ENCODE data around the gene MEGF6.
A peak's percentile ranks its signal among the peaks of the same experiment; 100 is the strongest.

Gene MEGF6

GRCh38 chr1:3566951-3567804, 44.1 kb downstream of the MEGF6 start:
- TF ChIP-seq, protein P1, sequence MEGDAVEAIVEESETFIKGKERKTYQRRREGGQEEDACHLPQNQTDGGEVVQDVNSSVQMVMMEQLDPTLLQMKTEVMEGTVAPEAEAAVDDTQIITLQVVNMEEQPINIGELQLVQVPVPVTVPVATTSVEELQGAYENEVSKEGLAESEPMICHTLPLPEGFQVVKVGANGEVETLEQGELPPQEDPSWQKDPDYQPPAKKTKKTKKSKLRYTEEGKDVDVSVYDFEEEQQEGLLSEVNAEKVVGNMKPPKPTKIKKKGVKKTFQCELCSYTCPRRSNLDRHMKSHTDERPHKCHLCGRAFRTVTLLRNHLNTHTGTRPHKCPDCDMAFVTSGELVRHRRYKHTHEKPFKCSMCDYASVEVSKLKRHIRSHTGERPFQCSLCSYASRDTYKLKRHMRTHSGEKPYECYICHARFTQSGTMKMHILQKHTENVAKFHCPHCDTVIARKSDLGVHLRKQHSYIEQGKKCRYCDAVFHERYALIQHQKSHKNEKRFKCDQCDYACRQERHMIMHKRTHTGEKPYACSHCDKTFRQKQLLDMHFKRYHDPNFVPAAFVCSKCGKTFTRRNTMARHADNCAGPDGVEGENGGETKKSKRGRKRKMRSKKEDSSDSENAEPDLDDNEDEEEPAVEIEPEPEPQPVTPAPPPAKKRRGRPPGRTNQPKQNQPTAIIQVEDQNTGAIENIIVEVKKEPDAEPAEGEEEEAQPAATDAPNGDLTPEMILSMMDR (IDR thresholded peaks at IDR 0.05), result no peak
- DNase-seq (ENCODE audit: low spot score), result no peak
- no peak overlapping the region for H3K4me3 ChIP-seq
- H3K27ac ChIP-seq, result no peak overlapping the region

- no peak overlapping the region for H3K4me3 ChIP-seq
- H3K27ac ChIP-seq, result no peak overlapping the region
- TF ChIP-seq, protein P1 (IDR thresholded peaks at IDR 0.05), result no peak
- no peak for DNase-seq (ENCODE audit: low spot score)
Observed at GRCh38 chr1:3566003-3566885, 45.1 kb downstream of the MEGF6 start.

DNA sequence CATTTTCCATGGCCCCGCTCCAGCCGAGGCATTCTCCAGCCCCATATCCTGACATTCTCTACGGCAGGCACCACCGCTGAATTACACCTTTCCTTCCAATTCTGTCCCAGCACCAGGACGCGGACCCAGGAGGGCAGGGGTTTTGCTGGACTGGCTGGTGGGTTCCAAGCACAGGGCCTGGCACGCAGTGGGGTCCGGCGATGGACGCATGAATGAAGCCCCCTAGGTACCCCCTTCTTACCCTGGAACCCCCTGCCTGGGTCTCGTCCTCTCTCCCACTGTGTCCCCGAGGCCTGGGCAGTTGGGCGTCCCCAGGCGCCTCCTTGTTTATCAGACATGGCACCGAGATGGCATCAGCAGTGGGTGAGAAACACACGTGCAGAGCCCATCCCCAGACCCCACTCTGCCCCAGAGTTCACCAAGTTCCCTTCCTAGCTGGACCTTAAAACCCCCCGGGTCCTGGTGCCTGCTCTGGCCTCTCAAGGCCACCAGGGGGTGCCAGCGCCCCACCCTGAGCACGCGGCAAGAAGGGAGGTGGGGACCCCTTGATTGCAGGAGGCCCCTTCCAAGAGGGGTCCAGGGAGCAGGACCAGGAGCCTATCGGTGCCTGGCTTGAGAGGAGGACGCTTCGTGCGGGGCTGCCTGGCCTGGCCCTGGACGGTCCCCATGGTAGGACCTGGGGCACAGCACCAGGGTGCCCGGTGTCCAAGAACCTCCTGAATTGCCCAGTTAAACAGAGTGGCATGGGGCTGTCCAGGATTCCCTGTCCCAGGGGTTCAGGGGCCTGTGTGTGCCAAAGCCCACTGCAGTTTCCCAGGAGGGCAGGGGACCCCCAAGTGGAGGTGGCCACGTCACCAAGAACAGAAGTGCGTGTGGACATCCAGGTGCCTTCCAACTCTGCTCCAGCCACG, 46.1 kb downstream of the MEGF6 start:
- Histone ChIP-seq H3K27ac (no peak overlapping the region), H3K4me3 (no peak overlapping the region)
- TF ChIP-seq, protein P1 (IDR thresholded peaks at IDR 0.05), result peak; percentile 87
- DNase-seq (ENCODE audit: low spot score), result no peak

DNA sequence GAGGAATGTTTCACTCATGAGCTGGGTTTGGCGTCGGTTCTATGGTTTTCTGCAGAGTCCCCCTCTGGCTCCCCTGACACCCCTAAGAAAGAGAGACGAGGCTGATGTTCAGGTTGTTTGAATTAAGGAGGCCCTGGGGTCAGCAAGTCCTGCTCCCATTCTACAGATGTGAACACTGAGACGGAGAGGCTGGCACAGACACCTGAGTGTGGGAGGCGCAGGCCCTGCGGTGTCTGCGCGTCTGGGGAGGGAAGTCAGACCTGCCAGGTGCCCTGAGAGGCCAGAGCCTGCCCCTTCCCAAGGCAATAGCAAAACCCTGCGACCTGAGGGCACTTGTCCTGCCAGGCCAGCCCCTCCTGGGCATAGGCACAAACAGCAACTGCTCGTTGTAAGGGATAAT, 47.7 kb downstream of the MEGF6 start:
- TF ChIP-seq, protein P1 (IDR thresholded peaks at IDR 0.05), result no peak
- Histone ChIP-seq H3K27ac (no peak overlapping the region), H3K4me3 (no peak overlapping the region)
- DNase-seq (ENCODE audit: low spot score), result no peak

DNA sequence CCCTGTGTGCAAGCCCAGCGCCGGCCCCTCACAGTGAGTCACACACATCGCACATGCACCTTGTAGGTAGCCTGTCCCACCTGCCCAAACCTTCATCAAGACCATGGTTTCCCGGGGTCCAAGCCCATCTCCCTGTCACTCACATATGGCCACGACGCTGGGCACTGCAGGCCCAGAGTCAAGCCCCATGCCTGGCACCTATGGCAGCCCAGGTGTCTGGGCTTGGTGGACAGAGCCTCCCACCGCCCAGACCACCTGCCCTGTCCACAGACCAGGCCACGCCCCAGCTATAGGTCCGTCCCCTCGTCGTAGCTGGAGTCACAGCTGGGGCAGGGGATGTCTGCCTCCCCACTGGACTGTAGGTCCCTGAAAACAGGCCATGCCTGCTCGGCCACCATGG, 48.2 kb downstream of the MEGF6 start:
- no peak overlapping the region for H3K4me3 ChIP-seq
- TF ChIP-seq, protein P1 (IDR thresholded peaks at IDR 0.05), result no peak
- DNase-seq (ENCODE audit: low spot score), result no peak
- no peak overlapping the region for H3K27ac ChIP-seq

DNA sequence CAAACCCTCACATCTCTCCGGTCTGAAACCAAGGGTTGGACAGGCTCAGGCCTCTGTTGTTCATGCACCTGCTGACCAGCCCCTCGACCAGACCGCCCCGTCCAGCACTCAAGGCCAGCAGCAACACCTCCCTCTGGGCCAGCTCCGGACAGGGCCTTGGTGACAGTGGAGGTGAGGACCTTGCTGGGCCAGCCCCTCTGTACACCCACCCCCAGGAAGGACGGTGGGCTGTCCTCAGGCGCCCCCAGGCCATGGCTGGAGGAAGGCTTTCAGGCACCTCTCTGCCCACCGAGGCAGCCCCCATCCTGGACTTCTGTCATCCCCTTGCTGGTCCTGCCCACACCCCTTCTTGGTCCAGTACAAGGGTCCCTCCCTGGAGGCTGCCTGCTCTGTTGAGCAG, 48.6 kb downstream of the MEGF6 start:
- Histone ChIP-seq H3K27ac (peak overlapping the region in 1 of 2 donors; percentile 1), H3K4me3 (no peak overlapping the region)
- DNase-seq (ENCODE audit: low spot score), result no peak
- TF ChIP-seq, protein P1 (IDR thresholded peaks at IDR 0.05), result no peak

Measured in coronary artery (tissue), 2 donors.